Heart left ventricle (tissue), 16 donors: Measurements from ENCODE around the gene PRSS22. TPM values are rescaled to one million over a fixed set of nuclear protein-coding genes. Genes with fewer than 3 reads are reported as not detected.

Experiments used
- ATAC-seq, 4 donors: fragments of 200-7000 bp; cut with Tn5 transposase; one replicate each; pipeline ENCODE4 v1.9.1; 2020 to 2022; ENCODE audit warnings: moderate library complexity in 4 of 4, mild to moderate bottlenecking in 3 of 4, moderate number of reproducible peaks in 1 of 4
- DNase-seq, 5 donors: peaks; one replicate each; pipeline ENCODE4 v3.0.0-alpha.2; 2020
- H3K27ac ChIP-seq, 12 donors: fragments of 200-600 bp; sonication (generic) in 4 of 12; one replicate each; pipeline versions ENCODE4 v1.5.0 to v1.8.0; 2016 to 2022; ENCODE audit warnings: mild to moderate bottlenecking in 2 of 12
- H3K27me3 ChIP-seq, 9 donors: fragments of 200-600 bp; sonication (generic) in 2 of 9; one replicate each; pipeline versions ENCODE4 v1.5.1 to v1.8.0; 2016 to 2022; ENCODE audit warnings: mild to moderate bottlenecking in 3 of 9
- H3K36me3 ChIP-seq, 9 donors: fragments of 200-600 bp; sonication (generic) in 2 of 9; one replicate each; pipeline versions ENCODE4 v1.5.0 to v1.8.0; 2018 to 2022; ENCODE audit warnings: mild to moderate bottlenecking in 2 of 9
- H3K4me1 ChIP-seq, 12 donors: fragments of 200-600 bp; sonication (generic) in 4 of 12; one replicate each; pipeline versions ENCODE4 v1.5.0 to v1.8.0; 2016 to 2022; ENCODE audit warnings: mild to moderate bottlenecking in 3 of 12
- H3K4me3 ChIP-seq, 12 donors: fragments of 200-600 bp; sonication (generic) in 4 of 12; one replicate each; pipeline versions ENCODE4 v1.5.0 to v1.8.0; 2017 to 2022; ENCODE audit warnings: mild to moderate bottlenecking in 9 of 12, moderate library complexity in 4 of 12
- H3K9me3 ChIP-seq, 12 donors: fragments of 200-600 bp; sonication (generic) in 4 of 12; one replicate each; pipeline versions ENCODE4 v1.5.0 to v1.8.0; 2016 to 2022; ENCODE audit warnings: mild to moderate bottlenecking in 1 of 12
- POLR2A ChIP-seq, 2 donors: fragments of 450-650 bp; IDR thresholded peaks; one replicate each; pipeline ENCODE4 v1.6.1; 2017; ENCODE audit warnings: antibody characterized with exemption in 2 of 2, mild to moderate bottlenecking in 2 of 2, moderate library complexity in 2 of 2
- WGBS, 4 donors: extraction: QIAGEN DNeasy Blood & Tissue Kit in 2 of 4; methylation state at CpG; one replicate each; pipeline versions ENCODE4 v1.1.5 to v1.1.7; 2013 to 2018; 5-methylcytosine and 5-hydroxymethylcytosine counted together
- intact Hi-C, 10 donors: fragments of 100-400 bp; cut with DNase I; formaldehyde crosslinking; loops; one replicate each; pipeline versions ENCODE4 v1.11.1 to v1.14.2; 2022
- polyA plus RNA-seq, 2 donors: library from polyadenylated mRNA; stranded (reverse); fragments of 200-250 nt; gene quantifications; one replicate each; pipeline ENCODE4 v1.2.3, GENCODE V29; 2013
- total RNA-seq, 9 donors: library from RNA; depleted of rRNA in 2 of 9; stranded (reverse); fragments of >200 nt in 2 of 9; fragmentation: NEBNext Ultra II Directional in 3 of 9; extraction: Animal tissue kit (Norgen Biotek cat#: 25700) in 3 of 9; gene quantifications; one replicate each; pipeline versions ENCODE4 v1.1.0 to v1.2.4, GENCODE V29; 2016 to 2023
- TF ChIP-seq, protein P1 (sequence below), 12 donors: fragments of 200-600 bp; sonication (generic) in 4 of 12; IDR thresholded peaks; one replicate each; pipeline versions ENCODE4 v1.5.0 to v1.8.0; 2018 to 2022; ENCODE audit warnings: antibody characterized with exemption in 12 of 12, mild to moderate bottlenecking in 5 of 12
- donor health status: ischemic (EF 13 %, LVEDD 7.1; RV severe dilation, severe dysfunction).
- donor health status: healthy with polysubstance abuse.
- donor health status: DM: no; HTN: yes; CAD: no.
- donor health status: DM: no; HTN: no; CAD: no.
- donor health status: ischemic (EF 25% LVEDD 6.9; RV normal size, moderate dysfunction).
- donor health status: ischemic (EF 25% LVEDD 5.7; RV mildly dilated, moderate dysfunction).
- donor health status: healthy.
- donor health status: DM: yes; HTN: yes; CAD: no.
- donor health status: ischemic (EF 35%, LVEDD 5.7; RV mildly dilated, moderate dysfunction).
- donor health status: nonischemic (EF 11% LVEDD 7.7; RV severe dilation, severe dysfunction).
- donor health status: DM: yes; HTN: yes; CAD: no.
- donor health status: PGD.
- donor health status: ischemic (EF 29% LVEDD 5.4; RV normal size, mild dysfunction).
- donor health status: nonischemic (EF 23%, LVEDD 6.1; RV moderate dilation, normal function).

PRSS22 gene
- total and polyA plus RNA-seq, 11 donors = not detected

DNA sequence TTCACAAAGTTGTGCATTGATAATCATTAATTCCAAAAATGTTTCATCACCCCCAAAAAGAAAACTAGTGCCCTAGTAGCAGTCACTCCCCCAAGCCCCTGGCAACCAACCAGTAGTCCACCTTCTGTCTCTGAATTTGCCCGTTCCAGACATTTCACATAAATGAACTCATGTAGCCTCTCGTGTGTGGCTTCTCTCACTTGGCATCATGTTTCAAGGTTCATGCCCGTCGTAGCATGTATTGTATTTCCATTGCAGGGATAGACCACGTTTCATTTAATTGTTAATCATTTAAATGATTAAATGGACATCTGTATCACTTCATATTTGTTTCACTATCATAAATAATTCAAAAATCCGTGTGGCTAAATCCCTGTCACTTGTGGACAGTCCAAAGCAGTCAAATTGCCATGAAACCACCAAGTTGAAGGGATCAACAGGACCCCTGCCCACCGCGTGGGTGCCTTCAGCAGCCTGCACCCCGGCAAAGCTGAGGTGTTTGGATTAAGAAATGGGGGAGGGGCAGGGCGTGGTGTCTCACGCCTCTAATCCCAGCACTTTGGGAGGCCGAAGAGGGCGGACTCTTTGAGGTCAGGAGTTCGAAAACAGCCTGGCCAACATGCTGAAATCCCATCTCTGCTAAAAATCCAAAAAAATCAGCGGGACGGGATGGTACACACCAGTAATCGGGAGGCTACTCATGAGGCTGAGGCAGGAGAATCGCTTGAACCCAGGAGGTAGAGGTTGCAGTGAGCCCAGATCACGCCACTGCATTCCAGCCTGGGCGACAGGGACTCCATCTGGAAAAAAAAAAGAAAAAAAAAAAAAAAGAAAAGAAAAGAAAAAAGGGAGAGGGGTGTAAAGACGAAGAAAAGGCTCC, 16.3 kb upstream of the PRSS22 start:
- ATAC-seq = peak in 1 of 4 donors; percentile 12
- WGBS, 4 donors = 56 to 65% (median 60%) methylated on average over 21 of the region's 21 CpGs
- intact Hi-C loops = loop anchor here in 8 of 10 donors (2.0 to 10.0 kb wide), 6 partner anchors 31 to 91 kb away; partner anchors contain the start of genes FLYWCH1 (in 2 of the 8), KREMEN2 (in 1 of the 8) and PAQR4 (in 1 of the 8)
- no peak for DNase-seq
- Histone ChIP-seq H3K27ac (peak overlapping the region in 1 of 12 donors; percentile 32), H3K4me1 (peaks cover 0 to 8% (median 1%) of the 10 kb centered on the region in 12 donors), H3K9me3 (no peaks in the 10 kb centered on the region), H3K4me3 (no peak overlapping the region), H3K36me3 (no peaks in the 10 kb centered on the region), H3K27me3 (no peaks in the 10 kb centered on the region)
- TF ChIP-seq, protein P1, sequence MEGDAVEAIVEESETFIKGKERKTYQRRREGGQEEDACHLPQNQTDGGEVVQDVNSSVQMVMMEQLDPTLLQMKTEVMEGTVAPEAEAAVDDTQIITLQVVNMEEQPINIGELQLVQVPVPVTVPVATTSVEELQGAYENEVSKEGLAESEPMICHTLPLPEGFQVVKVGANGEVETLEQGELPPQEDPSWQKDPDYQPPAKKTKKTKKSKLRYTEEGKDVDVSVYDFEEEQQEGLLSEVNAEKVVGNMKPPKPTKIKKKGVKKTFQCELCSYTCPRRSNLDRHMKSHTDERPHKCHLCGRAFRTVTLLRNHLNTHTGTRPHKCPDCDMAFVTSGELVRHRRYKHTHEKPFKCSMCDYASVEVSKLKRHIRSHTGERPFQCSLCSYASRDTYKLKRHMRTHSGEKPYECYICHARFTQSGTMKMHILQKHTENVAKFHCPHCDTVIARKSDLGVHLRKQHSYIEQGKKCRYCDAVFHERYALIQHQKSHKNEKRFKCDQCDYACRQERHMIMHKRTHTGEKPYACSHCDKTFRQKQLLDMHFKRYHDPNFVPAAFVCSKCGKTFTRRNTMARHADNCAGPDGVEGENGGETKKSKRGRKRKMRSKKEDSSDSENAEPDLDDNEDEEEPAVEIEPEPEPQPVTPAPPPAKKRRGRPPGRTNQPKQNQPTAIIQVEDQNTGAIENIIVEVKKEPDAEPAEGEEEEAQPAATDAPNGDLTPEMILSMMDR (IDR thresholded peaks at IDR 0.05) = no peak
- TF ChIP-seq POLR2A (IDR thresholded peaks at IDR 0.05) = no peak

DNA sequence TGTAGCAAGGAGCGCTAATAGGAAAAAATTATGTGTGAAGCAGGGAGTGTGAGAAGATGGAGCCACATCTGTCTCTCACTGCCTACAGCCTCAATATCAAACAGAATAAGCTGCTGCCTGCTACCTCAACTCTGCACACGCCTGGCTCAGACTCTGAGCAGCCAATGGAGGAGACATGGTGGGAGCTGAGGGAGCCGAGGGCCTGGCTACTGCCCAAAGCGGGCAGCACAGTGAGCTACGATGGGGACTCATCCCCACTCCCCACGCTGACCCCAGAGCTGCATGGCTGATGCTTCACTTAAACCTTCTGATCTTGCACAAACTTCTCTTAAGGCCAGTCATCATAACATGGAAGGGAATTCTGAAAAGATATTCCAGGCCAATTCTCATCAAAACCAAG, 14.0 kb upstream of the PRSS22 start:
- TF ChIP-seq, protein P1 (IDR thresholded peaks at IDR 0.05) = no peak
- no peak for TF ChIP-seq POLR2A (IDR thresholded peaks at IDR 0.05)
- H3K27ac ChIP-seq = no peak overlapping the region
- DNase-seq = no peak
- intact Hi-C loops = loop anchor here in 3 of 10 donors (5.0 to 10.0 kb wide), 2 partner anchors 40 to 93 kb away; partner anchors contain the start of genes FLYWCH1 (in 2 of the 3), KREMEN2 (in 1 of the 3) and PAQR4 (in 1 of the 3)
- H3K4me3 ChIP-seq = no peak overlapping the region
- H3K36me3 ChIP-seq = no peaks in the 10 kb centered on the region
- ATAC-seq = no peak
- 75 to 85% (median 78%) methylated on average over 6 of the region's 6 CpGs for WGBS, 4 donors
- H3K4me1 ChIP-seq = peaks cover 0 to 23% (median 6%) of the 10 kb centered on the region in 12 donors
- no peaks in the 10 kb centered on the region for H3K9me3 ChIP-seq
- no peaks in the 10 kb centered on the region for H3K27me3 ChIP-seq

DNA sequence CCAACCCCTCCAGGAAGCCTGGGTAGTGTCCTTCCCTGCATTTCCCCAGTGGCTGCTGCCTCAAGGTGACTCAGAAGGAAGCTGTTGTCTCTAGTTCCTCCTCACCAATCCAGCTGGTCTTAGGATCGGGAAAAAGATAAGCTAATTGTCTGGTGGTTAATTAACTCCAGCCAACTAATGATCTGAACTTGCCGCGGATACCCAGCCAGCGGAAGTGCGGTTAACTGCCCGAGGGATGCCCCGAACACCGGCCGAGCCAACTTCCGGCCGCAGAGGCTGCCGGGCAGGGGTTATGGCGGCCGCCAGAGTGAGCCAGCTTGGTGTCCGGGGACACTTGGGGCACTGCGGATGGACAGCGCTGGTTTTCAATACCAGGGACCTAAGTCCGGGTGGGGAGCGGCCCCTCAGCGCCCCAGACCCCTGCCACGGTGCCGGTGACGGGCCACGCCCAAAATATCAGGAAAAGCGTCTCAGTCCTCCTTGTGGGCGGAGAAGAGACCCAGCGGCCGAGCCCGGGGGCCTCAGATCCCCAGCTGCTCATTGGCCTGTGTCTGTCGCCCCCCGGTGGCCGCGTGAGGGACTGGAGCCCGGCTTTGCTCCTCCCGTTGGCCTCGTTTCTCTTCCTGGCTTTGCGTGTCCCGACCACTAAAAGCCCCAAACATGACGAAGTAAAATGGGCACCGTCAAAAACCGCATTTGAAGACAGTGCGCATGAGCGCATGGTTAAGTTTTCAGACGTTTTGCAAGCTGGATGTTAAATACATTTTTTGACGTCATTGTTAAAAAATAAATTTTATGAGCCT, 10.2 kb upstream of the PRSS22 start:
- H3K4me3 ChIP-seq = peak overlapping the region; percentile 47 to 84 (median 72)
- DNase-seq (peak; percentile 93 to 97 (median 94)), ATAC-seq (peak; percentile 96 to 99 (median 98))
- H3K9me3 ChIP-seq = no peaks in the 10 kb centered on the region
- intact Hi-C loops = loop anchor here in 3 of 10 donors (1.0 to 10.0 kb wide), 3 partner anchors 26 to 83 kb away; partner anchors contain the start of gene PRSS33 (in 1 of the 3)
- peaks cover 0 to 16% (median 3%) of the 10 kb centered on the region in 12 donors for H3K4me1 ChIP-seq
- WGBS, 4 donors = 1 to 2% (median 1%) methylated on average over 28 to 45 of the region's 45 CpGs
- H3K27me3 ChIP-seq = peaks cover 0 to 19% (median 0%) of the 10 kb centered on the region in 9 donors
- no peaks in the 10 kb centered on the region for H3K36me3 ChIP-seq
- peak in 1 of 2 donors; percentile 50 for TF ChIP-seq POLR2A (IDR thresholded peaks at IDR 0.05)
- TF ChIP-seq, protein P1 (IDR thresholded peaks at IDR 0.05) = peak; percentile 97 to 99 (median 98)
- H3K27ac ChIP-seq = peak overlapping the region; percentile 88 to 98 (median 94)
